Glomerular endothelial cell (primary cell): ENCODE data around the gene AFAP1. TPM values are rescaled to one million over a fixed set of nuclear protein-coding genes. Genes with fewer than 3 reads are reported as not detected.

ENCODE experiments used
- DNase-seq: peaks from one replicate; pipeline ENCODE4 v3.0.0-alpha.2; 2011; ENCODE audit warnings: low read depth, low spot score; ENCODE audit errors: extremely low read depth
- total RNA-seq: library from RNA; depleted of rRNA; stranded (reverse); fragments of >200 nt; gene quantifications from 2 replicates; pipeline ENCODE4 v1.2.3, GENCODE V29; 2015

Gene AFAP1
- total RNA-seq, 1 donor from 2014 or later, result 92.8 TPM

GRCh38 chr4:7713757-7714156 lies 225.9 kb downstream of the AFAP1 start:
- DNase-seq, result no peak

GRCh38 chr4:7712021-7712671 lies 227.5 kb downstream of the AFAP1 start:
- no peak for DNase-seq

GRCh38 chr4:7711307-7711963 lies 228.2 kb downstream of the AFAP1 start:
- DNase-seq, result no peak

GRCh38 chr4:7710576-7711306 lies 228.9 kb downstream of the AFAP1 start:
- no peak for DNase-seq

- DNase-seq, result no peak
These were observed 229.5 kb downstream of the AFAP1 start for GRCh38 chr4:7710126-7710525.

GRCh38 chr4:7709431-7709830 lies 230.2 kb downstream of the AFAP1 start:
- no peak for DNase-seq

GRCh38 chr4:7708981-7709380 lies 230.7 kb downstream of the AFAP1 start:
- no peak for DNase-seq

Other genes with a start within 250 kb of the AFAP1 start
- 0.29 and 0.99 TPM in 2 replicates for gene ABLIM2, start 219.0 kb upstream of the AFAP1 start, total RNA-seq